ENCODE measurements around the gene PDLIM5. TPM values are rescaled to one million over a fixed set of nuclear protein-coding genes. Genes with fewer than 3 reads are reported as not detected.
"Not testable (repeated sequence)": the region's sequence is repeated elsewhere in the genome, so short reads cannot be mapped to it uniquely, and the experiment has no call there.

Gene PDLIM5
- total RNA-seq, 1 experiment from 2014 or later, result 38.9 TPM

DNA sequence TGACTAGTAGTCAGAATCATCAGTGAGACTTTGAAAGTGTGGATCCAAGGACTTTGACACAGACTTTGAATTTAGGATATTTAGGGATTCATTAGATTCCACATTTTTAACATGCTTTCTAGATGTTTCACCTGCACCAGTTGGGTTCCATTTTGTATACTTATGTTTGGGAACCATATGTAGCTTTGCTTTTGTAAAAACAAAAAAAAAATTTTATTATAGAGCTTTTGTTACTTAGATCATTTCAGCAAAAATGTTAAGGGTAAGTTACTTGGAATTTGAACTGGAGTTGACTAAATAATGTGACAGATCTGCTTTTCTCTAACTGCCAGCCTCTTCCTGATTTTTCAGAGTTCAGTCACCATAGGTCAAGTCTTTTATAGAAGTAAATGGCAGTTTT, 14.6 kb downstream of the PDLIM5 start:
- Histone ChIP-seq H3K27ac (no peak overlapping the region), H3K36me3 (no peaks in the 10 kb centered on the region; the same call in 1 of the 2 replicates), H3K27me3 (no peaks in the 10 kb centered on the region), H3K4me3 (no peak overlapping the region), H3K4me1 (no peaks in the 10 kb centered on the region), H3K9me3 (replicated peaks) (no peaks in the 10 kb centered on the region; the same call in 1 of the 2 replicates)
- DNase-seq, result no peak

DNA sequence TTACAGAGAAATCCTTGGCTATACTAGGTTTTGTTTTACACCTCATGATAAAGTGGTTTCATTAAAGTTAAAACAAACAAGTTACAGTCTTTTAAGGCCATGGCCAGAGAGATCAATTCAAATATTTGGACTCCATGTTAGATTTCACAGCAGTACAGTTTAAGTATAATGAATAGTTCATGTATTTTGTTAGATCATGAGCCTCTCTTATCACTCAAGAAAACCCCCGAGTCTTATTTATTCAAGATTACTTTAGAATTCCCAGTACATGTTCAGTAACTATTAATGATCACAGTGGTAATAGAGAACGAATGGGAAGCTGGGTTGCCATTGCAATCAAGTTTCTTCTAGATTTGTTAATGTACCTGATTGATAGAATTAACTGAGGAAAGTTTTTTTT, 15.2 kb downstream of the PDLIM5 start:
- H3K4me1 ChIP-seq, result no peaks in the 10 kb centered on the region
- no peaks in the 10 kb centered on the region; the same call in 1 of the 2 replicates for H3K36me3 ChIP-seq
- no peak overlapping the region for H3K27ac ChIP-seq
- no peak overlapping the region for H3K4me3 ChIP-seq
- H3K27me3 ChIP-seq, result no peaks in the 10 kb centered on the region
- no peak for DNase-seq
- no peaks in the 10 kb centered on the region; the same call in 1 of the 2 replicates for H3K9me3 ChIP-seq (replicated peaks)

DNA sequence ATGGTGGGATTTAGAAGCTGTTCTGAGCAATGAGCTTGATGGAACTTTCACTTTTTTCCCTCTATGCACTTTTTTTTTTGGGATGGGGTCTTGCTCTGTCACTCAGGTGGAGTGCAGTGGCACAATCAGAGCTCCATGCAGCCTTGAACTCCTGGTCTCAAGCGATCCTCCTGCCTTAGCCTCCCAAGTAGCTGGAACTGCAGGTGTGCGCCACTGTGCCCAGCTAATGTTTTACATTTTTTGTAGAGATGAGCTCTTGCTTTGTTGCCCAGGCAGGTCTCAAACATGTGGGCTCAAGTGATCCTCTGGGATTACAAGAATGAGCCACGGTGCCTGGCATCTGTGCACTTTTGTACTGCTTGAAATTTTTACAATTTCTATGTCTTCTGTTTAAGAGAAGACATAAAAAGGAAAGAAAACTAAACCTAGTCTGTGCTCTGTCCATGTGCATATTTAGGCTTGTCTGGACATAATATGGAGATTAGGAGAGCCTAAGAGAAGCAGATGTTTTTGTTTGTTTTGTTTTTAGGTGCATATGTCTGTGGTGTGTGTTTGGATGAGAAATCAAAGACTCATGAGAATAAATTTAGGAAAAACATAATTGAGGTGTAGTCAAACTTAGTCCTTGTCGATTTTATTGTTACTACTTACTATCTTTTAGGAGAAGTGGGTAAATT, 16.5 kb downstream of the PDLIM5 start:
- peaks cover 2% of the 10 kb centered on the region; the same call in 1 of the 2 replicates for H3K36me3 ChIP-seq
- H3K27ac ChIP-seq, result no peak overlapping the region
- no peaks in the 10 kb centered on the region; the same call in 1 of the 2 replicates for H3K9me3 ChIP-seq (replicated peaks)
- no peaks in the 10 kb centered on the region for H3K4me1 ChIP-seq
- no peaks in the 10 kb centered on the region for H3K27me3 ChIP-seq
- H3K4me3 ChIP-seq, result no peak overlapping the region
- DNase-seq, result no peak

DNA sequence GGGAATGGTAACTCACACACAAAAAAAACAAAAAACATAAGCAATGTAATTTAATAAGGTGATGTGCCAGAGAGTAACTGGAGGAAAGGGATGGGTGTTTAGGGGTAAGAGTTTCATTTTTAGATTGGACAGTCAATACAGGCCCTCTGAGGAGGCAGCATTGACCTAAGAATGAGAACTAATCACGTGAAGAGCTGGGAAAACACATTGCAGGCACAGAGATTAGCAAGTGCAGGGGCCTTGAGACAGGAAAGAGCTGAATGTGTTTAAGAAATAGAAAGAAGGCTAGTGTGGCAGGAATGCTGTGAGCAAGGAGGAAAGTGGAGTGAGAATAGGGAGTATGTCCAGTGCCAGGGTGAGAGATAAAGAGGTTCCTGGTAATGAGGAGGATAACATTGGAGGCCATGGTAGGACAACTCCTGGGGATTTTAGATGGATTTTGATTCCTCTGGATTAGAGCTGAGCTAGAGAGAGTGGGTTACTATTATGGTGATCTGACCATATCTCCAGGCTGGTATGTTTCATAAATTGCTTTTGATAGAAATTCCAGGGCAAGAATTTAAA, 17.6 kb downstream of the PDLIM5 start:
- no peaks in the 10 kb centered on the region for H3K4me1 ChIP-seq
- H3K9me3 ChIP-seq (replicated peaks), result no peaks in the 10 kb centered on the region; the same call in 1 of the 2 replicates
- no peaks in the 10 kb centered on the region for H3K27me3 ChIP-seq
- DNase-seq, result no peak
- no peak overlapping the region for H3K27ac ChIP-seq
- H3K4me3 ChIP-seq, result no peak overlapping the region
- peaks cover 2% of the 10 kb centered on the region; the same call in 1 of the 2 replicates for H3K36me3 ChIP-seq

DNA sequence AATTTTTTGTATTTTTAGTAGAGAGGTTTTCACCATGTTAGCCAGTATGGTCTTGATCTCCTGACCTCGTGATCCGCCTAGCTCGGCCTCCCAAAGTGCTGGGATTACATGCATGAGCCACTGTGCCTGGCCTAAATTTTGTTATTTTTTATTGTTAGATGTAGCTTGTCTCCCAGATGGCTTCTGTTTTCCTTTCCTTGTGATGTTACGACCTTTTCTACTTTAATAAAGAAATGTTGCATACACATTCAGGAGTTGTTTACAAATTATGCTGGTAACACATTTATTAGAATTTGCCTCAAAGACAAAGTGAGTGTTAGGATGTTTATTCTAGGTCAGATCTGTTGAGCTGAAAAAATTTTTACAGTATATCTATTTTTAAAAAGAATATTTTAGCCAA, 18.4 kb downstream of the PDLIM5 start:
- Histone ChIP-seq H3K4me3 (no peak overlapping the region), H3K4me1 (no peaks in the 10 kb centered on the region), H3K36me3 (peaks cover 2% of the 10 kb centered on the region; the same call in 1 of the 2 replicates), H3K27me3 (no peaks in the 10 kb centered on the region), H3K27ac (no peak overlapping the region), H3K9me3 (replicated peaks) (no peaks in the 10 kb centered on the region; the same call in 1 of the 2 replicates)
- no peak for DNase-seq

DNA sequence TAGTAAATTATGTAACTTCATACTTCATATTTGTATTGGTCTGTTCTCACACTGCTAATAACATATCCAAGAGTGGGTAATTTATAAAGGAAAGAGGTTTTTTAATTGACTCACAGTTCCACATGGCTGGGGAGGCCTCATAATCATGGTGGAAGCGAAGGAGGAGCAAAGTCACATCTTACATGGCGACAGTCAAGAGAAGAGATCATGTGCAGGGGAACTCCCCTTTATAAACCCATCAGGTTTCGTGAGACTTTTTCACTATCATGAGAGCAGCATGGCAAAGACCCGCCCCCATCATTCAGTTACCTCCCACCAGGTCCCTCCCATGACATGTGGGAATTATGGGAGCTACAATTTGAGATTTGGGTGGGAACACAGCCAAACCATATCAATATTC, 19.0 kb downstream of the PDLIM5 start:
- not testable (repeated sequence) for H3K4me1 ChIP-seq; H3K9me3 ChIP-seq (replicated peaks); H3K36me3 ChIP-seq; H3K27ac ChIP-seq; H3K27me3 ChIP-seq; H3K4me3 ChIP-seq; DNase-seq

DNA sequence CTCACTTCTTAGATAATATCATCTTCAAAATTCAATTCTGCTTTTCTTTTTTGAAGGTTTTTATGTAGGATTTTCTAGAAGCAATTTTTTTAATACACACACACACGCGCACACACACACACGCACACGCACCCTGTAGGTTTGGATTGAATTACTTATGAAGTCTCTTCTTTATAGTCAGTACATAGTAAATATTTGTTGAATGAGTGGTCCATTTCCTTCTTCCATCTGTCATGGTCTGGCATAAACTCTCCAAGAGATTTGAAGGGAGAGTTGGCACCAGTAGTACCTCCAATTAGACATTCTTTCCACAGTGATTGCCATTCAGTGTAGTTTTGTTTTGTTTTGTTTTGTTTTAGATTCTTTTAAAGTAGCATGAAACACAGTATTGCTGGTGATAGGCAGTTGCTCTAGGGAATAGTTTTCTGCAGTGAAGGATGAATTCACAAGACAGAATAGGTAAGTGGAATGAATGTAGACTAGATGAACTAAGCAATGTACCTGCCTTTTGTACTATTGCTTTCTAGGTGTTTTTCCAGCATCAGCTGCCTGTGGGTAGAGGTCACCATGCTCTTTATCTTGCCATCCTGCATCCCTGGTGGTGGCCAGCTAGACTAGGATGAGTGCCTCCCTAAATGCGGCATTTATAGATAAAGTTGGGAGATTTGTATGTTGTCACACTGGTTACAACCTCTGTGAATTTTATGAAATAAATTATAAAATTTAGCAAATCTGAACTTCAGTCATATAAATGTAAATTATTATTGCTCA, 20.5 kb downstream of the PDLIM5 start:
- 0 out of 2 replicates have a peak, but pooled peaks cover 3% of the 10 kb centered on the region for H3K27me3 ChIP-seq
- H3K36me3 ChIP-seq, result 0 out of 2 replicates have a peak, but pooled peaks cover 2% of the 10 kb centered on the region
- H3K27ac ChIP-seq, result no peak overlapping the region
- no peak overlapping the region for H3K4me3 ChIP-seq
- DNase-seq, result no peak
- no peaks in the 10 kb centered on the region; the same call in 1 of the 2 replicates for H3K9me3 ChIP-seq (replicated peaks)
- H3K4me1 ChIP-seq, result no peaks in the 10 kb centered on the region

DNA sequence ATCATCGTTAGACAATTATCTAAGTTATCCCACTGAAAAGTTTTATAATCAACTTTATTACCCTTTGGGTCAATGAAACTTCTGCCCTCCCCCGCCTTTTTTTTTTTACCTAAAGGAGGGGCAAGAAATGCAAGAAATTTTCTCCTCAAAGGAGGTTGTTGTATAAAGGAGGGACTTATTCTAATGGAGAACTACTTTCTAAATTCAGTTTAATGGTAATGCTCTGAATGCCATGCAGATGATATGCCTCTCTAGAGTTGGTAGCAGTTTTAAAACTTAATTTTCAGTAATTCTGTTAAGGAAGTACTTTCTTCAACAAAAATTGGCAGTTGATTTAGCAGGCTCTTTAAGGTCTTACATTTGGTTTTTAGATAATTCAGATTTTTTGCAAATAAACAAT, 23.3 kb downstream of the PDLIM5 start:
- 0 out of 2 replicates have a peak, but pooled peaks cover 2% of the 10 kb centered on the region for H3K36me3 ChIP-seq
- no peak for DNase-seq
- no peak overlapping the region for H3K27ac ChIP-seq
- no peaks in the 10 kb centered on the region; the same call in 1 of the 2 replicates for H3K9me3 ChIP-seq (replicated peaks)
- no peak overlapping the region for H3K4me3 ChIP-seq
- no peaks in the 10 kb centered on the region for H3K4me1 ChIP-seq
- H3K27me3 ChIP-seq, result 0 out of 2 replicates have a peak, but pooled peaks cover 3% of the 10 kb centered on the region

DNA sequence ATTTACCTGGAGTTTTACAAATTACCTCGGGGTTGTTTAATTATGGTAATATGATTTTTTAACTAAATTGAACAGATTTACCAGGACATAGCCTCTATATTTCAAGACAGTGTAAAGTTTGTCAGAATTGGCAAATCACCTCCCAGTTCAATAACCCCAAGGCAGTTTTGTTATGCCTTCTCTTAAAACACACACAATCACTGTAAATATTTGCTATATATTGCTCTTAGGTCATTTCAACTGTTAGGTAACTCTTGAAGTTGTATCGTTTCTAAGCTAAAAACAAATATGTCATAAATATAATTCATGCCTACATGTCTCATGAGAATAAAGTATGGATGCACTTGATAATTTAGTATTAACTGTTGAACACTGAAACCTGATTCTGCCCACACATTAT, 24.1 kb downstream of the PDLIM5 start:
- no peak for DNase-seq
- no peaks in the 10 kb centered on the region for H3K4me1 ChIP-seq
- no peaks in the 10 kb centered on the region; the same call in 1 of the 2 replicates for H3K9me3 ChIP-seq (replicated peaks)
- H3K36me3 ChIP-seq, result 0 out of 2 replicates have a peak, but pooled peaks cover 2% of the 10 kb centered on the region
- H3K27ac ChIP-seq, result no peak overlapping the region
- no peak overlapping the region for H3K4me3 ChIP-seq
- 0 out of 2 replicates have a peak, but pooled peaks cover 3% of the 10 kb centered on the region for H3K27me3 ChIP-seq

DNA sequence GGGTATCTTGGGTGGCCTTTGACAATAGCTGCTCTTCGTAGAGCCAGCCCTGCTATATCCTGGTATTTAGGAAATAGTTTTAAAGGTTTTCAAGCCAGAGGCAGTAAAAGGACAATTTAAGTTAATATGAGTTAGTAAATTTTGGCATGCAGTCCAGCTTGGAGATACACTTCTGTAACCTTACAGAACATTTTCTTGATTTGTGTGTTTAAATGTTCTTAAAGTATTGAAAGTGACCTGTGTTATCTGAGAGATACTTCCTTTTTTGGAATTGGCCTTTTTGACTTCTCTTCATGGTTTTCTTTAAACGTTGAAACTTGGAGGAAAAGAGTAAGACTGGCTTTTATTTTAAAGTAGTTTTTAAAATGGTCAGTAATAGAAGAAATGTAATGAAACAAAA, 25.5 kb downstream of the PDLIM5 start:
- H3K4me3 ChIP-seq, result no peak overlapping the region
- no peaks in the 10 kb centered on the region for H3K9me3 ChIP-seq (replicated peaks)
- DNase-seq, result no peak
- no peak overlapping the region for H3K27ac ChIP-seq
- H3K4me1 ChIP-seq, result no peaks in the 10 kb centered on the region
- 0 out of 2 replicates have a peak, but pooled peaks cover 3% of the 10 kb centered on the region for H3K27me3 ChIP-seq
- 0 out of 2 replicates have a peak, but pooled peaks cover 2% of the 10 kb centered on the region for H3K36me3 ChIP-seq

DNA sequence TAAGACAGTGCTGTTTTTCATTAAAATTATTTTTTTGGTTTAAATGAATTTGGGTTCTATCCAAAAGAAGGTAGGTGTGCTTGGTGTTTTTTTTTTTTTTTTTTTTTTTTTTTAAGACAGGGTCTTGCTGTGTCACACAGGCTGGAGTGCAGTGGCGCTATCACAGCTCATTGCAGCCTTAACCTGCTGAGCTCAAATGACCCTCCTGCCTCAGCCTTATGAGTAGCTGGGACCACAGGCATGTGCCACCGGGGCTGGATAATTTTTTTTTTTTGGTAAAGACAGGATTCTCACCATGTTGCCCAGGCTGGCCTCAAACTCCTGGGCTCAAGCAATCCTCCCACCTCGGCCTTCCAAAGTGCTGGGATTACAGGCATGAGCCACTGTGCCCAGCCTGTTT, 27.1 kb downstream of the PDLIM5 start:
- not testable (repeated sequence) for H3K27ac ChIP-seq; H3K36me3 ChIP-seq; H3K4me1 ChIP-seq; H3K9me3 ChIP-seq (replicated peaks); DNase-seq; H3K4me3 ChIP-seq; H3K27me3 ChIP-seq

DNA sequence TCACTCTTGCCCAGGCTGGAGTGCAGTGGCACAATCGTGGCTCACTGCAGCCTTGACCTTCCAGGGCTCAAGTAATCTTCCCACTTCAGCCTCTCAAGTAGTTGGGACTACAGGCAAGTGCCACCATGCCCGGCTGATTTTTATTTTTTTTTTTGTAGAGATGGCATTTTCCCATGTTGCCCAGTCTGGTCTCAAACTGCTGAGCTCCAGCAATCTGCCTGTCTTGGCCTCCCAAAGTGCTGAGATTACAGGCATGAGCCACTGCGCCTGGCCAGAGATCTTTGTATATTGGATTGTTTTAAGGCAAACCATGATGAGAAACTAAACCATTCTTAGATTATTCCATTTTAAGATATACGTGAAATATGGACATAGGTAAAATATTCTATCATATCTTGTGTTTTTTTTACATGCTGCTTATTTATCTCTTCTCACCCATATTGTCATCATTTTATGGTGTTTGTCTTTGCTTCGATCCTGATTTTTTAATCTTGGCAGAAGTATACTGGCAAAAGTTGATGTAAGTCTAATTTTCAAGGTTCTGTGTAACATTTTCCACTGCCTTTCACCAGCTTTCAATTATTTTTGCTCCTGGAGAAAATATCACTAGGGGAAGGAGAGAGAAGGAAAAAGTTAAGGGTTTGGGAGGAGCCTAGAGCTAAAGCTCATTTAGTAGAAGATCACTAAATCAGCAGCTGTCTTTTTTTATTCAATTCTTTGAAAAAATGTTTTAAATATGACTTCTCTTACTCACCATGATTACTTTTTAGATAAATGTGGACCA, 27.8 kb downstream of the PDLIM5 start:
- no peak overlapping the region for H3K27ac ChIP-seq
- DNase-seq, result no peak

DNA sequence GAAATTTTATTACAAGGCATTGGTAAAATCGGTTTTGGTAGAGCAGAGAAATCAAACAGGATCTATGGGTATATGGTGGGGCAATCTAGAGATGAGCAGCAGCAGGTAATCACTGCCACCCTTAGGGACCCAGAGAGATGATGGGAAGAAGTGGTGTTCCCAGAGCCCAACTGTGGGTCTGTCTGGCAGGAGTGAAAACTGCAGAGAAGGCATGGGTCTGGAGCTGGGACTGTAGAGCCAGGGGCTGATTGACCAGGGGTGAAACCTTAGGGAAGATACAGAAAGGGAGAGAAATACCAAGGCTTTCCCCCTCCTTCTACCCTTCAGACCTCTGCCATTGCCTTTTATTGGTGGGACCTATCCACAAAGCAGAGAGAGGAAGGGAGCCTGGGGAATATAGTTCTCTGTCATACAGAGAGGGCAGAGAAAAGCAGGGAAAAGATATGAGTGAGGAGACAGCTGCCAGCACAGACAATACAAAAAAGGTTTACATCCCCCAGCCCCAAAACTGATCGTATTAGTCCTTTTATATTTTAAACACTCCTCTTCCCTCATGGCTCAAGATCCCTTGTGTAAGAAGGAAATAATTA, 28.7 kb downstream of the PDLIM5 start:
- no peaks in the 10 kb centered on the region for H3K36me3 ChIP-seq
- no peaks in the 10 kb centered on the region for H3K4me1 ChIP-seq
- H3K27me3 ChIP-seq, result 0 out of 2 replicates have a peak, but pooled peaks cover 3% of the 10 kb centered on the region
- peaks cover 3% of the 10 kb centered on the region; the same call in 1 of the 2 replicates for H3K9me3 ChIP-seq (replicated peaks)
- H3K4me3 ChIP-seq, result no peak overlapping the region
- H3K27ac ChIP-seq, result no peak overlapping the region
- no peak for DNase-seq

More for the DNA sequence above, 27.8 kb downstream of the PDLIM5 start:
- Histone ChIP-seq H3K4me3 (no peak overlapping the region), H3K9me3 (replicated peaks) (no peaks in the 10 kb centered on the region), H3K36me3 (no peaks in the 10 kb centered on the region), H3K27me3 (0 out of 2 replicates have a peak, but pooled peaks cover 3% of the 10 kb centered on the region), H3K4me1 (no peaks in the 10 kb centered on the region)

DNA sequence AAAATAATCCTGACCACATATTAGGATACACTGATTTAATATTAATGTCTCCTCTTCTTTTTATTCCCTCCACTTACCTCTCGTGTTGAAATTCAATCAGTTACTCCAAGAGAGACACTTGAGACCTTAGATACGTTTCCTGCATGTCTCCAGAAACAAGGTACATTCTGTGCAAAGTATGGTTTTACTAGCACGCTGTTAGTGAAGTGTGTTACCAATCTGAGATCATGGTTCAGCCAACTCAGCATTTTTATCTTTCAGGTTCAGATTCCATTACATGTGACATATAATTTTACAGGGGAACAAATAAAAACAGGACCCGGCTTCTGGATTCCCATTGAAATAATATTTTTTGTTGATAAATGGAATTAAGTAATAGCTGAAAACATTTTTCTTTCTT, 32.2 kb downstream of the PDLIM5 start:
- Histone ChIP-seq H3K4me3 (no peak overlapping the region), H3K36me3 (no peaks in the 10 kb centered on the region), H3K4me1 (no peaks in the 10 kb centered on the region), H3K27me3 (no peaks in the 10 kb centered on the region), H3K27ac (no peak overlapping the region), H3K9me3 (replicated peaks) (peaks cover 3% of the 10 kb centered on the region; the same call in 1 of the 2 replicates)
- no peak for DNase-seq

All from SJCRH30 (cell line).